Measurements from ENCODE around the gene FGF12. TPM values are rescaled to one million over a fixed set of nuclear protein-coding genes. Genes with fewer than 3 reads are reported as not detected.
"Not testable (repeated sequence)": the region's sequence is repeated elsewhere in the genome, so short reads cannot be mapped to it uniquely, and the experiment has no call there.

Gene FGF12
- polyA plus RNA-seq, 1 experiment = not detected

DNA sequence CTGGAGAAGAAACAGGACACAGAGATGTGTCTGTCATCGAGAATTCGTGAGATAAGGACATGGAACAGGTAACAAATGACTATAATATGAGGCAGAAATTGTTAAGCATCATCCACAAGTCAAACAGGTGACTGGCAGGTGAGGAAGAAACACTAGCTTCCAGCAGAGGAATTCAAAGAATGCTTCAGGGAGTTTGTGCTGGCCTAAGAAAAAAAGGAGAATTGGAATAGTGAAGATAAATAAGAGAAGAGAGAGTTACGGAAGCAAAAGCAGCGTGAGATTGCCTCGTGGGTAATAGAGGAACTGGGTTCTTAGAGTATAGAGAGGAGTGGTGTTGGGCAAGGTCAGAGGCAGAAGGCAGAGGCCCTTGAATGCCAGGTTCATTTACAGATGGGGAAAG lies 22.9 kb upstream of the FGF12 start:
- no peak for TF ChIP-seq CTCF (IDR thresholded peaks at IDR 0.05; ENCODE audit: low read depth, low read length)
- ChIA-PET POLR2A (no interaction called here), CTCF (no interaction called here)
- no peak overlapping the region for H3K27ac ChIP-seq (ENCODE audit: low read depth, low read length)
- H3K27me3 ChIP-seq (ENCODE audit: control insufficient read depth, insufficient read depth, low read length) = no peaks in the 10 kb centered on the region
- no peak overlapping the region for H3K4me3 ChIP-seq (ENCODE audit: low read depth, low read length)
- no peaks in the 10 kb centered on the region for H3K9me3 ChIP-seq (ENCODE audit: control insufficient read depth, insufficient read depth, low read length)
- DNase-seq (ENCODE audit: low read depth, low spot score) = no peak

DNA sequence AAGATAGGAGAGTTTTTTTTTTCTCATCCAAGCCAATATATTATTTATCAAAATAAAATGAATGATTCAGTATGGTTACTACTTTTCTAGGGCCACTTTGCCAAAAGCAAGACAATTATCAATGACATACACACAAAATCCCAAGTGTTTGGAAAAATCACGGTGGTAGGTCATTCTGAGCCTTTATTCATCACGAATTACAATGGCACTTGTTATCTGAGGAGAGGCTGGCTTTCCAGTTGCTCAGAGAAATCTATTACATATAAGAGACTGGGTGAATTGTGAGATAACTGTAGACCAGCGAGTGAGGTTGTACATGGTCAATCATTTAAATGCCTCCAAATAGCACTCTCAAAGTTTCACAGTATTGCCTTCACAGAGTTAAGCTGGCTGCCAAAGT lies 20.4 kb upstream of the FGF12 start:
- Histone ChIP-seq H3K9me3 (ENCODE audit: control insufficient read depth, insufficient read depth, low read length) (no peaks in the 10 kb centered on the region), H3K27ac (ENCODE audit: low read depth, low read length) (no peak overlapping the region), H3K27me3 (ENCODE audit: control insufficient read depth, insufficient read depth, low read length) (no peaks in the 10 kb centered on the region), H3K4me3 (ENCODE audit: low read depth, low read length) (no peak overlapping the region)
- CTCF ChIA-PET = no interaction called here
- POLR2A ChIA-PET = no interaction called here
- DNase-seq (ENCODE audit: low read depth, low spot score) = no peak
- no peak for TF ChIP-seq CTCF (IDR thresholded peaks at IDR 0.05; ENCODE audit: low read depth, low read length)

DNA sequence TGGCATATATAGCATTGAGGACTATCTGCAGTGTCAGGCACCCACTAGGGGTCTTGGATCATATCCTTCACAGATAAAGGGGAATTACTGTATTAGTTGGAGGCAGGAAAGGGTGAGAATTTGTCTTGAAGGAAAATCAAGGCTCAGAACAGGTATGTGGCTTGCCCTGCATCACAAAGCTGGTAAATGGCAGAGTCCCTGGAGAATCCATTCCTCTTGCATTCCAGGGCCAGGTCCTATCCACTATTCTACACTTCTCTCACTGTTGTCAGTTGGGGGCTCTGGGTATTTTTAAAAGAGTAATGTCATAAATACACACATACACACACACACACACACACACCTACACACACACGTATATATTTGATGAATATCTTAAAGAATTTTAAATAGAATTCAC lies 19.8 kb upstream of the FGF12 start:
- Histone ChIP-seq H3K27me3 (ENCODE audit: control insufficient read depth, insufficient read depth, low read length) (no peaks in the 10 kb centered on the region), H3K4me3 (ENCODE audit: low read depth, low read length) (no peak overlapping the region), H3K27ac (ENCODE audit: low read depth, low read length) (no peak overlapping the region), H3K9me3 (ENCODE audit: control insufficient read depth, insufficient read depth, low read length) (no peaks in the 10 kb centered on the region)
- ChIA-PET CTCF (no interaction called here), POLR2A (no interaction called here)
- no peak for DNase-seq (ENCODE audit: low read depth, low spot score)
- no peak for TF ChIP-seq CTCF (IDR thresholded peaks at IDR 0.05; ENCODE audit: low read depth, low read length)

- TF ChIP-seq CTCF (IDR thresholded peaks at IDR 0.05; ENCODE audit: low read depth, low read length) = no peak
- H3K4me3 ChIP-seq (ENCODE audit: low read depth, low read length) = no peak overlapping the region
- DNase-seq (ENCODE audit: low read depth, low spot score) = no peak
- CTCF ChIA-PET = no interaction called here
- POLR2A ChIA-PET = no interaction called here
- H3K27ac ChIP-seq (ENCODE audit: low read depth, low read length) = no peak overlapping the region
- no peaks in the 10 kb centered on the region for H3K27me3 ChIP-seq (ENCODE audit: control insufficient read depth, insufficient read depth, low read length)
- H3K9me3 ChIP-seq (ENCODE audit: control insufficient read depth, insufficient read depth, low read length) = no peaks in the 10 kb centered on the region
These were observed 17.8 kb upstream of the FGF12 start for GRCh38 chr3:192745150-192745549.

GRCh38 chr3:192744604-192745003 lies 17.3 kb upstream of the FGF12 start:
- CTCF ChIA-PET; DNase-seq (ENCODE audit: low read depth, low spot score); H3K27ac ChIP-seq (ENCODE audit: low read depth, low read length); POLR2A ChIA-PET; H3K9me3 ChIP-seq (ENCODE audit: control insufficient read depth, insufficient read depth, low read length); H3K4me3 ChIP-seq (ENCODE audit: low read depth, low read length); H3K27me3 ChIP-seq (ENCODE audit: control insufficient read depth, insufficient read depth, low read length): not testable (repeated sequence)

- CTCF ChIA-PET = no interaction called here
These were observed 10.2 kb upstream of the FGF12 start for GRCh38 chr3:192737506-192737905.

More at GRCh38 chr3:192737506-192737905, 10.2 kb upstream of the FGF12 start:
- H3K27me3 ChIP-seq (ENCODE audit: control insufficient read depth, insufficient read depth, low read length) = no peaks in the 10 kb centered on the region
- no peak overlapping the region for H3K27ac ChIP-seq (ENCODE audit: low read depth, low read length)
- POLR2A ChIA-PET = no interaction called here
- DNase-seq (ENCODE audit: low read depth, low spot score) = no peak
- H3K9me3 ChIP-seq (ENCODE audit: control insufficient read depth, insufficient read depth, low read length) = no peaks in the 10 kb centered on the region
- no peak for TF ChIP-seq CTCF (IDR thresholded peaks at IDR 0.05; ENCODE audit: low read depth, low read length)
- H3K4me3 ChIP-seq (ENCODE audit: low read depth, low read length) = no peak overlapping the region
